ENCODE data around the gene CPAMD8. TPM values are rescaled to one million over a fixed set of nuclear protein-coding genes. Genes with fewer than 3 reads are reported as not detected.
A peak's percentile ranks its signal among the peaks of the same experiment; 100 is the strongest.
"Not testable (repeated sequence)": the region's sequence is repeated elsewhere in the genome, so short reads cannot be mapped to it uniquely, and the experiment has no call there.

The CPAMD8 gene
- total RNA-seq, 1 donor from 2014 or later: 42.9 TPM

GRCh38 chr19:16875584-16876555, 150.7 kb downstream of the CPAMD8 start:
- TF ChIP-seq CTCF (conservative IDR thresholded peaks at IDR 0.05): no peak
- Mint-ChIP-seq H3K9me3 (no peaks in the 10 kb centered on the region), H3K4me1 (ENCODE audit: unreplicated experiment) (no peaks in the 10 kb centered on the region), H3K27ac (no peak overlapping the region), H3K27me3 (no peaks in the 10 kb centered on the region), H3K4me3 (no peak overlapping the region), H3K36me3 (peaks cover 27% of the 10 kb centered on the region)
- DNase-seq (ENCODE audit: extremely low spot score, unreplicated experiment): no peak

- not testable (repeated sequence) for DNase-seq (ENCODE audit: extremely low spot score, unreplicated experiment); H3K4me1 Mint-ChIP-seq (ENCODE audit: unreplicated experiment); H3K27me3 Mint-ChIP-seq; H3K4me3 Mint-ChIP-seq; H3K9me3 Mint-ChIP-seq
- Mint-ChIP-seq H3K36me3 (peaks cover 20% of the 10 kb centered on the region), H3K27ac (peak overlapping the region; percentile 51)
Observed at GRCh38 chr19:16874978-16875299, 151.7 kb downstream of the CPAMD8 start.

DNA sequence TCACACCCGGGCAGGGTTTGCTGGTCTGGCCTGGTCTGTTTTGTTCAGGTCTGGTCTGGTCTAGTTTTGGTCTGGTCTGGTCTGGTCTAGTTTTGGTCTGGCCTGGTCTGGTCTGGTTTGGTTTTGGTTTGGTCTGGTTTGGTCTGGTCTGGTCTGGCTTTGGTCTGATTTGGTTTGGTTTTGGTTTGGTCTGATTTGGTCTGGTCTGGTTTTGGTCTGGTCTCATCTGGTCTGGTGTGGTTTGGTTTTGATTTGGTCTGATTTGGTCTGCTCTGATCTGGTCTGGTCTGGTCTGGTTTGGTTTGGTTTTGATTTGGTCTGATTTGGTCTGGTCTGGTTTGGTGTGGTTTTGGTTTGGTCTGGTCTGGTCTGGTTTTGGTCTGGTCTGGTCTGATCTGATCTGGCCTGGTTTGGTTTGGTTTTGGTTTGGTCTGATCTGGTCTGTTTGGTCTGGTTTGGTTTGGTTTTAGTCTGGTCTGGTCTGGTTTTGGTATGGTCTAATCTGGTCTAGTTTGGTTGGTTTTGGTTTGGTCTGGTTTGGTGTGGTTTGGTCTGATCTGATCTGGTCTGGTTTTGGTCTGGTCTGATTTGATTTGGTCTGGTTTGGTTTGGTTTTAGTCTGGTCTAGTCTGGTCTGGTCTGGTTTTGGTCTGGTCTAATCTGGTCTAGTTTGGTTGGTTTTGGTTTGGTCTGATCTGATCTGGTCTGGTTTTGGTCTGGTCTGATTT, 152.2 kb downstream of the CPAMD8 start:
- no peak for DNase-seq (ENCODE audit: extremely low spot score, unreplicated experiment)
- Mint-ChIP-seq H3K4me1 (ENCODE audit: unreplicated experiment) (no peaks in the 10 kb centered on the region), H3K36me3 (peaks cover 20% of the 10 kb centered on the region), H3K27ac (peak overlapping the region; percentile 51), H3K4me3 (no peak overlapping the region), H3K27me3 (no peaks in the 10 kb centered on the region), H3K9me3 (no peaks in the 10 kb centered on the region)
- no peak for TF ChIP-seq CTCF (conservative IDR thresholded peaks at IDR 0.05)

GRCh38 chr19:16873594-16873993, 153.0 kb downstream of the CPAMD8 start:
- no peak for TF ChIP-seq CTCF (conservative IDR thresholded peaks at IDR 0.05)
- Mint-ChIP-seq H3K9me3 (no peaks in the 10 kb centered on the region), H3K4me1 (ENCODE audit: unreplicated experiment) (no peaks in the 10 kb centered on the region), H3K27ac (no peak overlapping the region), H3K27me3 (no peaks in the 10 kb centered on the region), H3K36me3 (peaks cover 20% of the 10 kb centered on the region), H3K4me3 (no peak overlapping the region)
- DNase-seq (ENCODE audit: extremely low spot score, unreplicated experiment): no peak

DNA sequence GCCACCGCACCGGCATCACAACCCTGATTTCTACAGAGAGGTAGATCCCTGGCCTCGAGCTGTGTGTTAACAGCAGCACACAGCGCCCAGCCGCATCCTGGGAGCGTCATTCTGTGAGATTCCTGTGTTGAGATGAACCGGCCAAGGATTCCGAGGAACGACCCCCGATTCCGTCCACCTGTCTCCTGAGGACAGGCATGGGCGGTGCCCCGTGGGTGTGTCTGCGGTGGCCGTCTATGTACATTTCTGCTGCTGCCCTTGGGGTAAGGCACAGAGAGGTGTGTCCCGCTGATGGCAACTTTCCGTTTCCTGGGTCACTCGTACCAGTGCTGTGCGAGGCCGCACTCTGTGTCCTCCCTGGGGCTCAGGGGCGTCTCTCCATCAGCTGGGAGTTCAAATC, 153.9 kb downstream of the CPAMD8 start:
- Mint-ChIP-seq H3K36me3 (peaks cover 20% of the 10 kb centered on the region), H3K9me3 (no peaks in the 10 kb centered on the region), H3K27ac (no peak overlapping the region), H3K4me3 (no peak overlapping the region), H3K27me3 (no peaks in the 10 kb centered on the region), H3K4me1 (ENCODE audit: unreplicated experiment) (no peaks in the 10 kb centered on the region)
- no peak for TF ChIP-seq CTCF (conservative IDR thresholded peaks at IDR 0.05)
- peak; percentile 59 for DNase-seq (ENCODE audit: extremely low spot score, unreplicated experiment)

GRCh38 chr19:16871871-16872270, 154.7 kb downstream of the CPAMD8 start:
- Mint-ChIP-seq H3K36me3 (peaks cover 20% of the 10 kb centered on the region), H3K27me3 (no peaks in the 10 kb centered on the region), H3K4me3 (no peak overlapping the region), H3K27ac (no peak overlapping the region), H3K9me3 (no peaks in the 10 kb centered on the region), H3K4me1 (ENCODE audit: unreplicated experiment) (no peaks in the 10 kb centered on the region)
- DNase-seq (ENCODE audit: extremely low spot score, unreplicated experiment): no peak
- TF ChIP-seq CTCF (conservative IDR thresholded peaks at IDR 0.05): no peak

Data from type B pancreatic cell (in vitro differentiated cells).